Sigmoid colon (tissue), 7 donors: Measurements from ENCODE around the gene TCP11X2. TPM values are rescaled to one million over a fixed set of nuclear protein-coding genes. Genes with fewer than 3 reads are reported as not detected.
"Not testable (repeated sequence)": the region's sequence is repeated elsewhere in the genome, so short reads cannot be mapped to it uniquely, and the experiment has no call there.

ENCODE experiments used
- DNase-seq: peaks from one replicate; pipeline ENCODE4 v3.0.0-alpha.2; 2019
- H3K27ac ChIP-seq, 4 donors: fragments of 200-600 bp; sonication (generic); one replicate each; pipeline ENCODE4 v1.5.1; 2016 to 2019; ENCODE audit warnings: mild to moderate bottlenecking in 1 of 4
- H3K27me3 ChIP-seq, 3 donors: fragments of 200-600 bp; sonication (generic); one replicate each; pipeline ENCODE4 v1.5.1; 2019; ENCODE audit warnings: mild to moderate bottlenecking in 1 of 3
- H3K36me3 ChIP-seq, 4 donors: fragments of 200-600 bp; sonication (generic); one replicate each; pipeline ENCODE4 v1.5.1; 2016 to 2019
- H3K4me1 ChIP-seq, 4 donors: fragments of 200-600 bp; sonication (generic); one replicate each; pipeline ENCODE4 v1.5.1; 2017 to 2019
- H3K4me3 ChIP-seq, 4 donors: fragments of 200-600 bp; sonication (generic); one replicate each; pipeline ENCODE4 v1.5.1; 2017 to 2019; ENCODE audit warnings: mild to moderate bottlenecking in 2 of 4, moderate library complexity in 1 of 4
- H3K9me3 ChIP-seq, 4 donors: fragments of 200-600 bp in 3 of 4; sonication (generic) in 3 of 4; one replicate each; pipeline versions ENCODE4 v1.5.1 to v1.6.1; 2013 to 2019
- CTCF ChIP-seq, 4 experiments: fragments of 450-650 bp in 3 of 4; fragments of 200-600 bp in 1 of 4; IDR thresholded peaks; one replicate each; pipeline ENCODE4 v1.5.1; 2016 to 2019; ENCODE audit warnings: antibody characterized with exemption in 4 of 4, mild to moderate bottlenecking in 3 of 4, moderate library complexity in 2 of 4
- EP300 ChIP-seq, 4 donors: sonication (generic); formaldehyde crosslinking; IDR thresholded peaks; one replicate each; pipeline ENCODE4 v1.6.1; 2017; ENCODE audit warnings: antibody characterized with exemption in 4 of 4
- POLR2A ChIP-seq, 2 donors: fragments of 450-650 bp; IDR thresholded peaks; one replicate each; pipeline ENCODE4 v1.6.1; 2016; ENCODE audit warnings: antibody characterized with exemption in 2 of 2, mild to moderate bottlenecking in 2 of 2, moderate library complexity in 2 of 2
- POLR2AphosphoS5 ChIP-seq, 4 donors: sonication (generic); formaldehyde crosslinking; IDR thresholded peaks; one replicate each; pipeline ENCODE4 v1.6.1; 2017; ENCODE audit warnings: antibody characterized with exemption in 4 of 4
- WGBS, 2 donors: extraction: QIAGEN DNeasy Blood & Tissue Kit; methylation state at CpG; one replicate each; pipeline ENCODE4 v1.1.7; 2013; 5-methylcytosine and 5-hydroxymethylcytosine counted together
- intact Hi-C: fragments of 100-400 bp; cut with DNase I; formaldehyde crosslinking; loops from one replicate; pipeline ENCODE4 v1.15.1; 2023
- polyA plus RNA-seq, 3 donors: library from polyadenylated mRNA; stranded (reverse); fragments of 200-250 nt; gene quantifications; one replicate each; pipeline ENCODE4 v1.2.3, GENCODE V29; 2013
- total RNA-seq, 4 donors: library from RNA; depleted of rRNA; stranded (reverse); fragments of >200 nt; gene quantifications; one replicate each; pipeline ENCODE4 v1.1.0, GENCODE V29; 2016
- donor health status: healthy with polysubstance abuse.
- donor health status: Bipolar disorder and iron deficiency.
- donor health status: healthy.

Gene TCP11X2
- total and polyA plus RNA-seq, 7 donors, result not detected

GRCh38 chrX:102491766-102492165 lies 20.2 kb upstream of the TCP11X2 start:
- Histone ChIP-seq H3K9me3 (no peaks in the 10 kb centered on the region), H3K27ac (no peak overlapping the region), H3K4me3 (no peak overlapping the region), H3K27me3 (no peaks in the 10 kb centered on the region), H3K36me3 (no peaks in the 10 kb centered on the region), H3K4me1 (no peaks in the 10 kb centered on the region)
- no peak for DNase-seq
- TF ChIP-seq POLR2AphosphoS5 (IDR thresholded peaks at IDR 0.05) (no peak), POLR2A (IDR thresholded peaks at IDR 0.05) (no peak), CTCF (IDR thresholded peaks at IDR 0.05) (no peak), EP300 (IDR thresholded peaks at IDR 0.05) (no peak)
- intact Hi-C loops, result no loop called here

- H3K4me1 ChIP-seq, intact Hi-C loops, H3K27me3 ChIP-seq, H3K36me3 ChIP-seq, H3K9me3 ChIP-seq, DNase-seq, H3K4me3 ChIP-seq, H3K27ac ChIP-seq: not testable (repeated sequence)
- 46 to 49% methylated on average over 2 of the region's 5 CpGs for WGBS, 2 donors
Observed at GRCh38 chrX:102478765-102479164, 7.2 kb upstream of the TCP11X2 start.

- H3K27ac ChIP-seq, H3K4me1 ChIP-seq, H3K4me3 ChIP-seq, H3K9me3 ChIP-seq, DNase-seq, intact Hi-C loops, H3K27me3 ChIP-seq, H3K36me3 ChIP-seq: not testable (repeated sequence)
- WGBS, 2 donors, result no CpG with 5 or more reads among the region's 3 CpGs
Observed at GRCh38 chrX:102470215-102470614, 1.4 kb downstream of the TCP11X2 start.

- intact Hi-C loops, H3K4me3 ChIP-seq, H3K36me3 ChIP-seq, H3K27me3 ChIP-seq, DNase-seq, H3K27ac ChIP-seq, H3K9me3 ChIP-seq, H3K4me1 ChIP-seq: not testable (repeated sequence)
- WGBS, 2 donors, result no CpG with 5 or more reads among the region's 4 CpGs
Observed at GRCh38 chrX:102458615-102459014, 13.0 kb downstream of the TCP11X2 start.

- H3K27ac ChIP-seq, H3K4me3 ChIP-seq, DNase-seq, H3K36me3 ChIP-seq, intact Hi-C loops, H3K27me3 ChIP-seq, H3K4me1 ChIP-seq, H3K9me3 ChIP-seq: not testable (repeated sequence)
- no CpG with 5 or more reads among the region's 11 CpGs for WGBS, 2 donors
Observed at GRCh38 chrX:102439908-102440307, 31.7 kb downstream of the TCP11X2 start, which contains the start of gene NXF2B. TSS of gene NXF2B (minus strand) at chrX:102440008. CDS start at chrX:102380036, 59,972 bp downstream.

- H3K4me1 ChIP-seq, DNase-seq, H3K9me3 ChIP-seq, H3K27me3 ChIP-seq, intact Hi-C loops, H3K27ac ChIP-seq, H3K36me3 ChIP-seq, H3K4me3 ChIP-seq: not testable (repeated sequence)
- WGBS, 2 donors, result no CpG with 5 or more reads among the region's 4 CpGs
Observed at GRCh38 chrX:102414493-102414892, 57.1 kb downstream of the TCP11X2 start.

Other genes with a start within 250 kb of the TCP11X2 start
- not detected for gene NXF2, start 224.6 kb downstream of the TCP11X2 start, total RNA-seq
- gene NXF2, start 224.6 kb downstream of the TCP11X2 start, polyA plus RNA-seq, result not detected
- not detected for gene NXF2B, start 31.8 kb downstream of the TCP11X2 start, total RNA-seq
- not detected for gene NXF2B, start 31.8 kb downstream of the TCP11X2 start, polyA plus RNA-seq
- gene TMSB15A, start 44.9 kb upstream of the TCP11X2 start, total RNA-seq, result 1 to 10 TPM in 1 of 4 donors, under 1 TPM in 1, not detected in 2; 0.99 to 3.6 TPM
- 1 to 10 TPM in 2 of 3 donors, under 1 TPM in 1; 0.93 to 3.6 (median 1.4) TPM for gene TMSB15A, start 44.9 kb upstream of the TCP11X2 start, polyA plus RNA-seq
- gene ARMCX5, start 127.7 kb upstream of the TCP11X2 start, total RNA-seq, result 10 to 100 TPM in 1 of 4 donors, 1 to 10 TPM in 3; 5.0 to 10.0 (median 6.9) TPM
- gene ARMCX5, start 127.7 kb upstream of the TCP11X2 start, polyA plus RNA-seq, result 1 to 10 TPM; 7.2 to 8.2 (median 7.2) TPM
- 10 to 100 TPM; 13.6 to 28.6 (median 24.6) TPM for gene GPRASP1, start 179.7 kb upstream of the TCP11X2 start, total RNA-seq
- 1 to 10 TPM in 1 of 3 donors, under 1 TPM in 2; 0.23 to 5.0 (median 0.60) TPM for gene GPRASP1, start 179.7 kb upstream of the TCP11X2 start, polyA plus RNA-seq
- gene GPRASP2, start 240.6 kb upstream of the TCP11X2 start, total RNA-seq, result 10 to 100 TPM in 3 of 4 donors, 1 to 10 TPM in 1; 8.0 to 19.5 (median 16.5) TPM
- 1 to 10 TPM; 1.2 to 4.3 (median 1.6) TPM for gene GPRASP2, start 240.6 kb upstream of the TCP11X2 start, polyA plus RNA-seq
- 1 to 10 TPM; 4.5 to 8.6 (median 7.2) TPM for gene GPRASP3, start 248.9 kb upstream of the TCP11X2 start, total RNA-seq
- 1 to 10 TPM in 2 of 3 donors, under 1 TPM in 1; 0.60 to 1.4 (median 1.2) TPM for gene GPRASP3, start 248.9 kb upstream of the TCP11X2 start, polyA plus RNA-seq